HuH-7 (cell line): Measurements from ENCODE around the gene KRT9.
A peak's percentile ranks its signal among the peaks of the same experiment; 100 is the strongest.
"Not testable (repeated sequence)": the region's sequence is repeated elsewhere in the genome, so short reads cannot be mapped to it uniquely, and the experiment has no call there.

Source experiments
- DNase-seq: peaks from one replicate; pipeline ENCODE4 v3.0.0; 2011; ENCODE audit warnings: low spot score

KRT9 gene

GRCh38 chr17:41578971-41579370, 7.1 kb upstream of the KRT9 start:
- DNase-seq: no peak

GRCh38 chr17:41578538-41578937, 6.7 kb upstream of the KRT9 start:
- DNase-seq: no peak

- not testable (repeated sequence) for DNase-seq
Observed at GRCh38 chr17:41576740-41577139, 4.9 kb upstream of the KRT9 start.

DNA sequence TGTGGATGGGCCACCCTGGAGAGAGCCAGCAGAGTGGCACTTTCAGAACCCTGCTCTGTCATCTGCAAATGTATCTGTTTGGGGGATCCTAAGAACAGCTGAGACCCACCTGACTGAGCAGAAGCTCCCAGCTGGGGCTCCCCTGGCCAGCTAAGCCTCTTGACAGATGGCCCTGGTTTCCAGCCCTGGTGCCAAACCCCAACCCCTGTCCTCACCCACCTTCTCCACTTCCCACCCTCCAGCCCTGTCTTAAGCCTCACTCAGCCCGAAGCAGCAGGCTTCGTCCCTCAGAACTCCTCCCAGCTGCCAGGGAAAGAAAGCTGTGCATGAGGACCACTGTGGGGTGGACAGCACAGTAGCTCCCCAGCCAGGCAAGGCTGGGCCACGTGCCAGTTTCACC, 3.5 kb upstream of the KRT9 start:
- no peak for DNase-seq

DNA sequence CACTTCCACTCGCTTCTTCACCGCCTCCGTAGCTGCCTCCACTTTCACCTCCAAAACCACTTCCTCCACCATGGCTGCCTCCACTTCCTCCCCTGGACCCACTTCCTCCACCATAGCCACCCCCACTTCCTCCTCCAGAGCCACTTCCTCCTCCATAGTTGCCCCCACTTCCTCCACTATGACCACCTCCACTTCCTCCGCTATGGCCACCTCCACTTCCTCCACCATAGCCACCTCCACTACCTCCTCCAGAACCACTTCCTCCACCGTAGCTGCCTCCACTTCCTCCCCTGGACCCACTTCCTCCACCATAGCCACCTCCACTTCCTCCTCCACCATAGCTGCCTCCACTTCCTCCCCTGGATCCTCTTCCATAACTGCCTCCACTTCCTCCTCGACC, 4.5 kb downstream of the KRT9 start:
- no peak for DNase-seq

- DNase-seq: no peak
Observed at GRCh38 chr17:41565338-41565737, 6.5 kb downstream of the KRT9 start.

- no peak for DNase-seq
Observed at GRCh38 chr17:41563607-41564170, 8.2 kb downstream of the KRT9 start.

DNA sequence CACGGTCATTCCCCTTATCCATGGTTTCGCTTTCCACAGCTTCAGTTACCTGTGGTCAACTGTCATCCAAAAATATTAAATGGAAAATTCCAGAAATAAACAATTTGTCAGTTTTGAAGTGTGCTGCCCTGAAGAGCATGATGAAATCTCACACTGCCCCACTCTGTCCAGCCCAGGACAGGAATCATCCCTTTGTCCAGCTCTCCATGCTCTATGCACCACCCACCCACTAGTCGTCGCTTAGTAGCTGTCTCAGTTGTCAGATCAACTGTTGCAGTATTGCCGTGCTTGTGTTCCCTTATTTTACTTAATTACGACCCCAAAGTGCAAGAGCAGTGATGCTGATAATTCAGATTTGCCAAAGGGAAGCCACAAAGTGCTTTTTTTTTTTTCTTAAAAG, 10.3 kb downstream of the KRT9 start:
- no peak for DNase-seq

GRCh38 chr17:41559548-41559947, 12.3 kb downstream of the KRT9 start:
- DNase-seq: no peak

- DNase-seq: no peak
Observed at GRCh38 chr17:41556931-41557330, 14.9 kb downstream of the KRT9 start.

- no peak for DNase-seq
Observed at GRCh38 chr17:41556306-41556705, 15.6 kb downstream of the KRT9 start.

DNA sequence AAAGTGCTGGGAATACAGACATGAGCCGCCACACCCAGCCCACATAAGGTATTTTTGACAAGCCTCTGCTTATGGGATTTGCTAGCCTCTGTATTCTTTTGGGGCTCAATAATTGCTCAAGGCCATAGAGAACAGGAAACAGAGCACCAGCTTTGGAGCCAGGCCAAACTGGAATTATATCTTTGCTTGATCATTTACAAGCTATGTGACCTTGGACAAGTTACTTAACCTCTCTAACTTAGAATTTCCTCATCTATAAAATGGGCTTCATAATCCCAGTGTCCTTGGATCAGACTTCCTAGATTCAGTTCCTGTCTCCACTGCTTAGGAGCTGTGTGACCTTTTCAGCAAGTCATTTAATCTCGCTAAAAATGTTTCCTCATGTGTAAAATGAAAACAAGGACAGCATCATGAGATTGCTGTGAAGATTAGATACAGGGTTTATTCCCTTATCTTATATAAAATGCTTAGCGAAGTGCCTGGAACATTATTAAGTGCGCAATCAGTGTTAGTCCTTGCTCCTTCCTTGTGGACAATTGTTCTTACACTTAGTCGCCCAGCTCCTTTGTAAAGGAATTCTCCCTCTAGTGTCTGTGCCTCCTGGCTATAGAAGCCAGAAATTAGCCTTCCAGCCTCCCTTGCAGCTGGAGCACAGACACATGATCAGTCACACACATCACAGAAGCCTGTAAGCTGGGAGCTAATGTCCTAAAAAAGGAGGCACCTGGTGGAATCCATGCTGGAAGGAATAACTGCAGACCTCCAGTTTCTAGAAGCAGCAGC, 16.6 kb downstream of the KRT9 start:
- no peak for DNase-seq

GRCh38 chr17:41553987-41554680, 17.7 kb downstream of the KRT9 start:
- no peak for DNase-seq

- DNase-seq: no peak
Observed at GRCh38 chr17:41553176-41553575, 18.7 kb downstream of the KRT9 start.

DNA sequence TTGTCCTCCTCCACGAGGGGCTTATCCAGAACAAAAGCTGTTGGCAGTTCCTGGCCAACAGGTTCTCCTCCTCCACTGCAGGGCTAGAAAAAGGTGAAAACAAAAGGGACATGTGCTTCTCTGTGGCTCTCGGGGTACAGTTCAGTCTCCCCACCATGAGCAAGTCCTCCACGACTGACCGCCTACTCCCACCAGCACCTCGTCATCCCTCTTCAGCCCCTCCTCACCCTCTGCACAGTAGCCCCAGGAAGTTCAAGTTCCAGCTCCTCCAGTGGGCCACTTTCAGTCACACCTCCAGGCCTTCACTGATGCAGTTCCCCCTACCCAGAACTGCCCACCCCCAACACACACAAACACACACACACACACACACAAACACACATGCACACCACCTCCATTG, 19.4 kb downstream of the KRT9 start:
- no peak for DNase-seq

- no peak for DNase-seq
Observed at GRCh38 chr17:41551365-41551764, 20.5 kb downstream of the KRT9 start.

GRCh38 chr17:41549596-41550039, 22.2 kb downstream of the KRT9 start:
- DNase-seq: no peak

GRCh38 chr17:41548844-41549595, 22.8 kb downstream of the KRT9 start:
- DNase-seq: peak; percentile 89

GRCh38 chr17:41547921-41548843, 23.7 kb downstream of the KRT9 start:
- DNase-seq: no peak

DNA sequence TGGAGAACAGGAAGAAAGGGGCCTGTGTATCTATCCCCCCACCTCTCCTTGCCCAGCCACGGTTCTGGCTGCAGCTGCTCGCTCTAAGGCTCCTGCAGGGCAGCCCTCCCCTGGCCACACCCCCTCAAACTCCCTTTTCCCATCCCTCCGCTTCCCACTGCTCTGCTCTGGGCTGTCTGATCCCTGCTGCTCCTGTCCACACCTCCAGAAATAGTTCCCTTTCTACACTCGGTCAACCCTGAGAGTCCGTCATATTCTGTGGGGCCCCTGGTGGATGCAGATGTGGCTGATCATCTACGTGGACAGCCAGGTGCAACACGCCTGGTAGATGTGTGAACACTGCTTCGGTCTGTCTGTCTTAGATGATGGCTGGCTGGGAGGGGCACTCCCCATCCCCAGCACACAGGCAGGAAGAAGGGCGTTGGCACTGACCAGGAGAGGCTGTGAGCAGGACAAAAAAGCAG, 24.4 kb downstream of the KRT9 start:
- DNase-seq: no peak

GRCh38 chr17:41546819-41547218, 25.0 kb downstream of the KRT9 start:
- no peak for DNase-seq
